Mesendoderm (in vitro differentiated cells): ENCODE measurements around the gene DNAJB8.

Experiments
- DNase-seq: peaks from one replicate; pipeline ENCODE4 v3.0.0; 2013
- H2AK5ac ChIP-seq: 2 replicates; pipeline ENCODE4 v1.6.1; 2013; ENCODE audit warnings: low read length, inconsistent platforms
- H2BK120ac ChIP-seq: 2 replicates; pipeline ENCODE4 v1.6.1; 2013; ENCODE audit warnings: low read depth, mild to moderate bottlenecking, low read length, moderate library complexity, mixed read lengths
- H2BK15ac ChIP-seq: replicated peaks from 2 replicates; pipeline ENCODE4 v1.6.1; 2013; ENCODE audit warnings: low read depth, mild to moderate bottlenecking, moderate library complexity
- H2BK5ac ChIP-seq: 2 replicates; pipeline ENCODE4 v1.6.1; 2013; ENCODE audit warnings: low read length, inconsistent platforms
- H3K18ac ChIP-seq: 2 replicates; pipeline ENCODE4 v1.6.1; 2013; ENCODE audit warnings: mild to moderate bottlenecking, low read length, mixed read lengths
- H3K23ac ChIP-seq: one replicate; pipeline ENCODE4 v1.6.1; 2013; ENCODE audit warnings: low read length
- H3K27ac ChIP-seq: 2 replicates; pipeline ENCODE4 v1.5.1; 2013; ENCODE audit warnings: low read depth, mild to moderate bottlenecking, inconsistent platforms, low read length, moderate library complexity
- H3K27me3 ChIP-seq: 2 replicates; pipeline ENCODE4 v1.6.1; 2013; ENCODE audit warnings: low read length, control low read depth, mild to moderate bottlenecking, inconsistent platforms; ENCODE audit not compliant: insufficient read depth, poor library complexity
- H3K36me3 ChIP-seq: 2 replicates; pipeline ENCODE4 v1.6.1; 2013; ENCODE audit warnings: low read length, inconsistent platforms; ENCODE audit not compliant: control insufficient read depth, insufficient read depth
- H3K4ac ChIP-seq: one replicate; pipeline ENCODE4 v1.6.1; 2013; ENCODE audit warnings: low read depth, mild to moderate bottlenecking, low read length, moderate library complexity
- H3K4me1 ChIP-seq: 2 replicates; pipeline ENCODE4 v1.6.1; 2013; ENCODE audit warnings: low read depth, low read length, inconsistent platforms; ENCODE audit not compliant: control insufficient read depth
- H3K4me2 ChIP-seq: 2 replicates; pipeline ENCODE4 v1.6.1; 2013; ENCODE audit warnings: low read length
- H3K4me3 ChIP-seq: 2 replicates; pipeline ENCODE4 v1.5.1; 2013; ENCODE audit warnings: mild to moderate bottlenecking, low read length
- H3K56ac ChIP-seq: one replicate; pipeline ENCODE4 v1.6.1; 2013; ENCODE audit warnings: low read length
- H3K79me1 ChIP-seq: 2 replicates; pipeline ENCODE4 v1.6.1; 2013; ENCODE audit warnings: low read length, inconsistent platforms
- H3K79me2 ChIP-seq: 2 replicates; pipeline ENCODE4 v1.6.1; 2013; ENCODE audit warnings: mild to moderate bottlenecking, low read length; ENCODE audit not compliant: control insufficient read depth, insufficient read depth
- H3K9ac ChIP-seq: 2 replicates; pipeline ENCODE4 v1.6.1; 2013; ENCODE audit warnings: low read length, inconsistent platforms
- H4K5ac ChIP-seq: one replicate; pipeline ENCODE4 v1.6.1; 2013; ENCODE audit warnings: low read length
- H4K8ac ChIP-seq: one replicate; pipeline ENCODE4 v1.6.1; 2013; ENCODE audit warnings: low read depth, mild to moderate bottlenecking, control low read depth, low read length, moderate library complexity
- WGBS: extraction: QIAGEN DNeasy Blood & Tissue Kit; methylation state at CpG from one replicate; pipeline ENCODE4 v1.1.7; 2013; ENCODE audit warnings: low lambda C conversion rate, missing lambda C conversion rate; ENCODE audit not compliant: insufficient coverage; ENCODE audit errors: extremely low coverage; 5-methylcytosine and 5-hydroxymethylcytosine counted together

The DNAJB8 gene

DNA sequence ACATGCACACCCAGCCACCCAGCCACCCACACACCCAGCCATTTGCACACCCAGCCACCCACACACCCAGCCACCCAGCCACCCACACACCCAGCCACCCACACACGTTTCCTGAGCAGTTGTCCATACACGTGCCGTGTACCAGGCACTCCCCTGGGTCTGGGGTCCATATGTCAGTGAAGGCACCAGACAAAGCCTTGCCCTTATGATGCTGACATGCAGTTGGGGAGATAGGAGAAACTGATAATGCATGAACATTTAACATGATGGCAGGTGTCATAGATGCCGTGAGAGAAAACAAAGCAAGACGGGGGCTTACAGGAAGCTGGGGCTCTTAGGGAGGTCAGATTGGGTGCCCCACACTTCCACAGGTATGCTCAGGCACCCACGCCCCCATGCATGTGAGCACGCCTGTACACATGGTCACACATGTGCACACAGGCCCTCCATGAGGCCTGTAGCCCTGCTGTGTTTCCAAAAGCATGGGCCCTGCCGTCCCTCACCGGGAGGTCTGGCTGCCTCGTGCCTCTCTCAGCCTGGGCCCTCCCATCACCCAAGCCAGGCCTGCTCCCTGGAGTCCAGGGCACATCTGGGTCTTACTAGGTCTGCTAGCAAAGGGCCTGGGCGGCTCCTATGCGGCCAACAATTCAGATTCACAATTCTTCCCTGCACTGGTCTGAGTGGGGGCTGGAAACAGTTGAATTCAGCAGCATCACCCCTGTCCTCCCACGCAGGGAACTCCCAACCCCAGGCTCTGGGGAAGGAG lies 3.6 kb upstream of the DNAJB8 start:
- Histone ChIP-seq H2BK120ac (no peak overlapping the region), H3K27ac (no peak overlapping the region), H2BK15ac (no peak overlapping the region), H2AK5ac (no peak overlapping the region), H3K4me3 (no peak overlapping the region), H4K5ac (no peak overlapping the region), H2BK5ac (no peak overlapping the region), H3K18ac (no peak overlapping the region), H4K8ac (no peak overlapping the region), H3K9ac (no peak overlapping the region), H3K56ac (no peak overlapping the region), H3K36me3 (no peaks in the 10 kb centered on the region), H3K4me1 (peaks cover 2% of the 10 kb centered on the region), H3K79me1 (no peaks in the 10 kb centered on the region), H3K27me3 (peaks cover 22% of the 10 kb centered on the region), H3K23ac (no peak overlapping the region), H3K4ac (no peak overlapping the region), H3K4me2 (no peak overlapping the region), H3K79me2 (no peaks in the 10 kb centered on the region)
- DNase-seq: no peak
- no CpG with 5 or more reads among the region's 13 CpGs for WGBS

DNA sequence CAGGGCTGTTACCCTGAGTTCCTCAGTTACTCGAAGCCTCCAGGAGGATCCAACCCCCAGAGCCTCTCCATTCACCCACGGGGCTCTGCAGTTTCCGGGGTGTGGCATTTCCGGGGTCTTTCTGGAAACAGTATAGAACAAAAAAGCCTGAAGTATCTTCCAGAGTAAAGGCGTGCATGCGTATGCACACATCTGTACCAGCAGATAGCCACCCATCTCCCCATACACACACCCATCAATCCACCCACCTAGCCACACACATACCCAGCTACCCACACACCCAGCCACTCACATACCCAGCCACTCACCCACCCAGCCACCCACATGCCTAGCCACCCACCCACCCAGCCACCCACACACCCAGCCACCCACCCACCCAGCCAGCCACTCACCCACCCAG lies 2.9 kb upstream of the DNAJB8 start:
- Histone ChIP-seq H3K79me2 (no peaks in the 10 kb centered on the region), H3K18ac (no peak overlapping the region), H3K56ac (no peak overlapping the region), H3K4me2 (no peak overlapping the region), H3K23ac (no peak overlapping the region), H3K36me3 (no peaks in the 10 kb centered on the region), H3K4me1 (peaks cover 2% of the 10 kb centered on the region), H3K27me3 (peaks cover 19% of the 10 kb centered on the region), H3K4ac (no peak overlapping the region), H3K79me1 (no peaks in the 10 kb centered on the region), H2BK5ac (no peak overlapping the region), H4K8ac (no peak overlapping the region), H3K27ac (no peak overlapping the region), H3K4me3 (no peak overlapping the region), H2BK120ac (no peak overlapping the region), H3K9ac (no peak overlapping the region), H2AK5ac (no peak overlapping the region), H4K5ac (no peak overlapping the region), H2BK15ac (no peak overlapping the region)
- no peak for DNase-seq
- WGBS: no CpG with 5 or more reads among the region's 6 CpGs

GRCh38 chr3:128468791-128469527 lies 2.3 kb upstream of the DNAJB8 start:
- Histone ChIP-seq H3K4me2 (no peak overlapping the region), H2BK5ac (no peak overlapping the region), H2AK5ac (peak overlapping the region; percentile 3), H3K4me1 (peaks cover 2% of the 10 kb centered on the region), H3K56ac (no peak overlapping the region), H3K4me3 (no peak overlapping the region), H3K4ac (no peak overlapping the region), H3K27ac (no peak overlapping the region), H3K79me1 (no peaks in the 10 kb centered on the region), H4K8ac (no peak overlapping the region), H3K9ac (no peak overlapping the region), H3K36me3 (no peaks in the 10 kb centered on the region), H2BK120ac (no peak overlapping the region), H3K23ac (no peak overlapping the region), H3K18ac (no peak overlapping the region), H3K27me3 (peaks cover 16% of the 10 kb centered on the region), H3K79me2 (no peaks in the 10 kb centered on the region), H2BK15ac (no peak overlapping the region), H4K5ac (no peak overlapping the region)
- DNase-seq: no peak
- no CpG with 5 or more reads among the region's 10 CpGs for WGBS

DNA sequence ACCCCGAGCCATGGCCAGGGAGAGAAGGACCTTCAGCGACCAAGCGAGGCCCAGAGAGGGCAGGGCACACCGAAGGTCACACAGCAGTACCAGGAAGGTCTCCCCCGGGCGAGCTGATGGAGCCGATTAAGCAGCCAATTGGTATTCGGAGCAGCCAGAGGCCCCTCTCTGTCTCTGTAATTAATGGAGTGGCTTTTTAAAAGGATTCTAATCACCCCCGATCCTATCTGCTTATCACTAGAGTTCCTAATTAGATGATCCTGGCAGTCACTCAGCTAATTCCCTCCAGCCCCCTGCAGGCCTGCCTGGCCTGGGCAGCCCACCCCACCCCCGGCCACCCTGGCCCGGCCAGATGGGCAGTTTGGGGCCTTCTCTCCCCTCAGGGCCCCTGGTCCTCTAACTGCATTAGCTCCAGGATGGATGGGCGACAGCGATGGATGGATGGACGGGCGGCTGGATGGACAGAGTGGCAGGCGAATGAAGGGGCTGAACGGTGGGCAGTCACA lies 1.6 kb upstream of the DNAJB8 start:
- Histone ChIP-seq H2BK15ac (no peak overlapping the region), H3K4me3 (no peak overlapping the region), H3K79me2 (no peaks in the 10 kb centered on the region), H2BK120ac (no peak overlapping the region), H3K23ac (no peak overlapping the region), H4K5ac (no peak overlapping the region), H3K18ac (no peak overlapping the region), H3K27me3 (peaks cover 10% of the 10 kb centered on the region), H3K4ac (no peak overlapping the region), H3K4me1 (peaks cover 2% of the 10 kb centered on the region), H3K9ac (no peak overlapping the region), H3K56ac (no peak overlapping the region), H4K8ac (no peak overlapping the region), H2BK5ac (no peak overlapping the region), H3K79me1 (no peaks in the 10 kb centered on the region), H2AK5ac (no peak overlapping the region), H3K4me2 (no peak overlapping the region), H3K27ac (no peak overlapping the region), H3K36me3 (no peaks in the 10 kb centered on the region)
- no CpG with 5 or more reads among the region's 17 CpGs for WGBS
- peak; percentile 59 for DNase-seq

DNA sequence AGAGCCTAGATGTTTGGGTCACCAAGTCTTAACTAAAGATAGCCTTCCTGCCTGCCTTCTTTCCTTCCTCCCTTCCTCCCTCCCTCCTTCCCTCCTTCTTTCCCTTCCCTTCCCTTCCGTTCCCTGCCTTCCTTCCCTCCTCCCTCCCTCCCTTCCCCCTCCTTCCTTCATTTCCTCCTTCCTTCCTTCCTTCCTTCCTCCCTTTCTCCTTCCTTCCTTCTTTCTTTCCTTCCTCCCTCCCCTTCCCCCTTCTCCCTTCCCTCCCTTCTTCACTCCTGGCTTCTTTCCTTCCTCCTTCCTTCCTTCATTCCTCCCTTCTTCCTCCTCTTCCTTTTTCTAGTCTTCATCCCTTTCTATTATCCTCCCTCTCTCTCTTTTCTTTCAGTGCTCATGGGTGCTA lies 2.0 kb downstream of the DNAJB8 start:
- Histone ChIP-seq H3K79me1 (no peaks in the 10 kb centered on the region), H2BK5ac (no peak overlapping the region), H4K5ac (no peak overlapping the region), H3K4ac (no peak overlapping the region), H3K23ac (no peak overlapping the region), H2BK120ac (no peak overlapping the region), H2BK15ac (no peak overlapping the region), H3K4me1 (peaks cover 2% of the 10 kb centered on the region), H3K36me3 (no peaks in the 10 kb centered on the region), H3K79me2 (no peaks in the 10 kb centered on the region), H3K4me2 (no peak overlapping the region), H3K4me3 (no peak overlapping the region), H3K27ac (no peak overlapping the region), H3K56ac (no peak overlapping the region), H3K9ac (no peak overlapping the region), H3K18ac (no peak overlapping the region), H3K27me3 (no peaks in the 10 kb centered on the region), H4K8ac (no peak overlapping the region), H2AK5ac (no peak overlapping the region)
- DNase-seq: no peak
- WGBS: no CpG with 5 or more reads among the region's 1 CpG
